Anterior cingulate cortex (tissue), 58 donors: ENCODE measurements around the gene SLC37A1.

Source experiments
- DNase-seq, 58 donors: peaks; one replicate each; lab custom pipeline; 2025; lab: John Stamatoyannopoulos, UW

Gene SLC37A1

DNA sequence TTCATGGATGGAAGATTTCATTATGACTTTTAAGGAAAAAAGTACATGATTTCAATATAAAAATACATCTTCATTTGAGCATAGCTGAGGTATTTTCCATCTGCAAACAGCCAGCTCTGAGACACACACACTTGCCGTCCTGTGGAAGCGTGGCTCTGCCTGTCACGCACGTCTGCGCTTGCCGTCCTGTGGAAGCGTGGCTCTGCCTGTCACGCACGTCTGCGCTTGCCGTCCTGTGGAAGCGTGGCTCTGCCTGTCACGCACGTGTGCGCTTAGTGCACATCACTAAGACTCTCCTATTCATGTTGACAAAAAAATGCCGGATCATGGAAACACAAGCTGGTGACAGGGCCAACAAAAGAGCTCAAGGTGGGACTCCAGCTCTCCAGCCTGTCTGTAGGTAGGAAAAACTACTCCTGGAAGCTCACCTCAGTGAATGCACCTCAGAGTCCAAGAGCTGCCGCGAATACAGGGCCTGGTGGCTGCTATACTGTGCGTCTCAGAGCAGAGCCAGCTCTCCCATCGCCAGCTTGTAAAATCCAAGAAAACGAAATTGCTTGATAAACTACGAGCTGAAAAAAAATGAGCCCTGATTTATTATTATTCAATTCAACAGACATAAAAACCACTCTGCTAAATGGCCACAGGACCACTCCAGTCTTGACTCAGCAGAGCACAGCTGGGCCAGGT lies 69.3 kb downstream of the SLC37A1 start:
- no peak for DNase-seq

DNA sequence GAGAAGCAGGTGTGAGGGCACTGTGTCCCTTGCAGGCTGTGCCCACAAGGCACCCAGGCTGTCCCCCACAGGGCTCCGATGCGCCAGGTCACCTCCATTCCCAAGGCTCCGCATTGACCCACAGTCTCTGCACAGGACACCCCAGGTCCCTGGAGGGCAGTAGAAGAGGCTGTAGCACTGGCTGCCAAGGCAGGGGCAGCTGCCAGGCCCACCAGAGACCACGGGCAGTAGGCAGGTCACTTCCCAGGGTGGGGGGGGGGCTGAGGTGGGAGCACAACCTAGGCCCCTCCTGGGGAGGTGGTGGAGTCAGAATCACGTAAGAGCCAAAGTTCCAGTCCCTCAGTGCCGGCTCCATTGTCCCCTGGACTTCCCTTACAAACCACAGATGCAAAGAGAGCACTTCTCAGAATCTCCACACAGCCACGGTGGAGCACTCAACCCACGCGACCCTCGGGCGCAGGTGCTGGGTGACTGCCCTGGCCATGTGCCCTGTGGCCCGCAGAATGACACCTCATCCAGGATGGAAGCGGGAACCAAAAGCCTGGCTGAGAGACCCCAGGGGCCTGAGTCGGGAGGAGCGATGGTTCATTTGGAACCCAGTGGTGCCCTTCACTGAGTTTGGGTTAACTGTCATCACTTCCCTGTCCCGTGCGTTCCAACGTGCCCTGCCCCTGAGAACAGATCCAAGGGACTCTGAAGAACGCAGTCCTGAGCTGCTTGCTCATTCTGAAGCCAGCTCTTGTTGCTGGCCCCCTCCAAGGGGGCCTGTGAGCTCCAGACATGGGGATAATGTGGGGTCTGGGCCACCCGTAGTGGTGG lies 70.0 kb downstream of the SLC37A1 start:
- no peak for DNase-seq

DNA sequence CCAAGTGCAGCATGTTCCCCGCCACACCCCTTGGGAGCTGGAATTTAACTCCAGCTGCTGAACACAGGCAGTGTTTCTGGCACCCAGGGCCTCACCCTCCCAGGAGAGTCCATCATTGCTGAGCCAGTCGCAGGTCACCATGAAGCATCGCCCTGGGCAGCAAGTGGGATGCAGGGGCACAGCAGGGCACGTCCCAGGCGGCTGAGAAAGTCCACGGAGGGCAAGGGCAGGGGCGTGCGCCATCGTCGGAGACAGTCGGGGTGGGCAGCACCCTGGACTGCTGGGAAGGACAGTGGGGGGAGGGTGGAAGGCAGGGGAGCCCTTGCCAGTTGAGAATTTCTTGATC lies 70.6 kb downstream of the SLC37A1 start:
- no peak for DNase-seq

DNA sequence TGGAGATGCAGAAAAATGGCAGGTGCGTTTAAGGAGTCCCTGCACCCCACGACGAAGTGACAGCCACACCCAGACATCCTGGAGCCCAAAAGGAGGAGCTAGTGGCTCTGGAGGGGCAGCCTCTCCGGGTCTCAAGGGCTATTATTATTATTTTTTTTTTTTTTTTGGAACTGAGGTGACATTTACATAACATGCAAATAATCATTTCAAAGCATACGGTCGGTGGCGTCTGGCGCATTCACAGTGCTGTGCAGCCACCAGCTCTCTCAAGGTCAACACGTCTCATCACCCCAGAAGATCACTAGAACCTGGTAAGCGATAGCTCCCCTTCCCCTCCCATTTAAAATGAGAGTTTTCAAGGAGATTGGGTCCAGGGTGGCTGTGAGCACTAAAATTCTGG lies 72.2 kb downstream of the SLC37A1 start:
- DNase-seq, result no peak

DNA sequence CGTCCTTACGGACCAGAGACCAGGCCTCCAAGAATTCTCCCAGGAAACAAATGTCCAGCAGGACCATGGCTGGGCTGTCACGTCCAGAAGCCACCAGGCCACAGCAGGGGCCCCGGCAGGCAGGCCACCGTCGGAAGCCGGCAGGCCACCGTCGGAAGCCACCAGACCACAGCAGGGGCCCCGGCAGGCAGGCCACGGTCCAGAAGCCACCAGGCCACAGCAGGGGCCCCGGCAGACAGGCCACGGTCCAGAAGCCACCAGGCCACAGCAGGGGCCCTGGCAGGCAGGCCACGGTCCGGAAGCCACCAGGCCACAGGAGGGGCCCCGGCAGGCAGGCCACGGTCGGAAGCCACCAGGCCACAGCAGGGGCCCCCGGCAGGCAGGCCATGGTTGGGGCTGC lies 72.8 kb downstream of the SLC37A1 start:
- no peak for DNase-seq

DNA sequence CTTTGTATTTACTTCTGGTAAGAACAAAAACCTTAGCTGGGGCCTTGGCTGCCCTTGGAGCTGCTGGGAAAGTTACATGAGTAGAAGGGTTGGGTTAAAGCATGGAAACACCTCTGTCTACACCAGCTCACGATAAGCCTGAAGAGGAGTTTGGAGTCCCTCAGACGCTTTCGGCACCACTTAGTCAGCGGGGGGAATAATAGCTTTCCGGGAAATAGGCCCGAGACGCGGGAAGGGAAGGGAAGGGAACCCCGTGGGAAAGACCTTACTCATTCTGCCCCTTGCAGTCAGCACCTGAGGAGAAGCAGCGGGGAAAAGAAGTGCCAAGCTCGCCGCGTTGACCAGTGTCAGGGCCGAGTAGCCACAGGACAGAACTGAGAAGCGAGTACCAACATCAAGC lies 73.4 kb downstream of the SLC37A1 start:
- no peak for DNase-seq

DNA sequence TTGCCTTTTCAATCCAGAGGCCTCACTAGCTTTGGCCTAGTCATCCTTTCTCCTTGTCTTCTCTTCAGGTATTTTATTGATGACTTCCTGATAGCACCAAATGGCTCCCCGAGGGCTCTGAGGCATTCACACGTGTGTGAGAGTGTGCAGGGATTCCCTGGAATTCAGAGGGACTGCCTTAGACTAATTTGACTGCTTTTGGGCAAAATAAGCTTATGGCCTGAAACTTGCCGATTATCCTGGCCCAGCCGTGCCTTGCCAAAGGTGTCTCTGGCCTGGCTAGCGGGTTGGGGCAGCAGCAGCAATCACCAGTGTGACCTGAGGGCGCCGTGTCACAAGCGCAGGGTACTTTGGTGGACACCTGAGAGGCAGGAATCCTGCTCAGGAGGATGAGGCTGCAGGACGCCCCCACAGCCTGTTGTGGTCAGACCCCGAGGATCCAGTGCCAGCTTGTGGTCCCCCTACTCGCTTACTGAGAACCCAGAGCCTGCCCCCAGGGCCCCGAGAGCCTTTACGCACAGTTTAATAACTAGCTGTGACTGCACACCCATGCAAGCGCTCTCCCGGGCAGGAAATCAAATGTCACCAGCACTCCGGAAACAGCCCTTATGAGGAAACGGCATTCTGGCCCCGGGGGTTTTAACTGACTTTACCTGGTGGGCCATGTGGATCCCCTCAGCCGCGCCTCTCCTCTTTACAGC lies 76.9 kb downstream of the SLC37A1 start:
- no peak for DNase-seq

DNA sequence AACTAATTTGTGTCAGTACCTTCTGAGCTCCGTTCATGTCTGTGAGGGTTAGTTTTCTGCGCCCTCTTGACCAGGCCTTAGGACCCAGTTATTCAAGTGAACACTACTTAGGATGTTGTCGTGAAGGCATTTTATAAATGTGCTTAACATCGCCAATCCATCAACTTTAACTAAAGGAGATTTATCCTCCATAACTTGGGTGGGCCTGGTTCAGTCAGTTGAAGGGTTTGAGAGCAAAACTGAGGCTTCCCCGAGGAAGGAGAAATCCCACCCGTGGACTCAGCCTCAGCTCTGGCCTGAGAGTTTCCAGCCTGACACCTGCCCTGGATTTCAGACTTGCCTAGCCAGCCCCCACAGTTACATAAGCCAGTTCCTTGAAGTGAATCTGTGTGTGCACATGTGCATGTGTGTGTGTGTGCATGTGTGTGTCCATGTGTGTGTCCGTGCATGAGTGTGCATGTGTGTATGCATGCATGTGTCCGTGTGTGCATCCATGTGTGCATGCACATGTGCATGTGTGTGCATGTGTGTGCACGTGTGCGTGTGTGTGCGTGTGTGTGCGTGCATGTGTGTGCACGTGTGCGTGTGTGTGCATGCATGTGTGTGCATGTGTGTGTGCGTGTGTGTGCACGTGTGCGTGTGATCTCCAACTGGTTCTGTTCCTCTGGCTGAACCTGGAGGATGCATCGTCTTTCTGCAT lies 77.7 kb downstream of the SLC37A1 start:
- DNase-seq, result no peak

DNA sequence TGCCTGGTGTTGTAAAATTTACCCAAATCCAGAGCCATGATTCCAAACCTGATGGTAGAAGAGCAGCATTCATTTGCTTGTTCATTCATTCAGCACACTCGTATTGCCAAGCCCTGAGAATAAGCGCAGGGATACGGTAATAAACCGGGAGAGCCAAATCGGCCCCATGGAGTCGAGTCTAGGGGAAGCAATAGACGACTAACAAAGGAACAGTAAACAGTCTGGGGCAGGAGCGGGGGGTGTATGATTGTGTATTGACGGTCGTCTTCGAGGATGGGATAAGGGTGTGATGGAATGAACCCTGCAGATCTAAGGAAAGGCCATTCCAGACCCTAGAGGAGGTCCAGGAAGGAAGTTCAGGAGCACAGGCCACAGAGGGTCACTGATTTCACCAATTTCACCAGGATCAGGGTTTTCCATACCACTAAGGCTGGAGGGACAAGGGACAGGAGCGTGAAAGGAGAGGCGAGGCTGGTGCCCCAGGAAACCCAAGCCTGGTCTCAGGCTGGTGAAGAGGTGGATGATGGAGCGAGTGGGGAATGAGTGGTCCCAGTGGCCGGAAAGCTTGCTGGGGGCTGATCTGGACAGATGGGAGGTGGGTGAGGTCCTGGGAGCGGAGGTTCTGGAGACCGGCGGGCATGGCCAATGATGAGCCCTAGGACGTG lies 78.6 kb downstream of the SLC37A1 start:
- no peak for DNase-seq

DNA sequence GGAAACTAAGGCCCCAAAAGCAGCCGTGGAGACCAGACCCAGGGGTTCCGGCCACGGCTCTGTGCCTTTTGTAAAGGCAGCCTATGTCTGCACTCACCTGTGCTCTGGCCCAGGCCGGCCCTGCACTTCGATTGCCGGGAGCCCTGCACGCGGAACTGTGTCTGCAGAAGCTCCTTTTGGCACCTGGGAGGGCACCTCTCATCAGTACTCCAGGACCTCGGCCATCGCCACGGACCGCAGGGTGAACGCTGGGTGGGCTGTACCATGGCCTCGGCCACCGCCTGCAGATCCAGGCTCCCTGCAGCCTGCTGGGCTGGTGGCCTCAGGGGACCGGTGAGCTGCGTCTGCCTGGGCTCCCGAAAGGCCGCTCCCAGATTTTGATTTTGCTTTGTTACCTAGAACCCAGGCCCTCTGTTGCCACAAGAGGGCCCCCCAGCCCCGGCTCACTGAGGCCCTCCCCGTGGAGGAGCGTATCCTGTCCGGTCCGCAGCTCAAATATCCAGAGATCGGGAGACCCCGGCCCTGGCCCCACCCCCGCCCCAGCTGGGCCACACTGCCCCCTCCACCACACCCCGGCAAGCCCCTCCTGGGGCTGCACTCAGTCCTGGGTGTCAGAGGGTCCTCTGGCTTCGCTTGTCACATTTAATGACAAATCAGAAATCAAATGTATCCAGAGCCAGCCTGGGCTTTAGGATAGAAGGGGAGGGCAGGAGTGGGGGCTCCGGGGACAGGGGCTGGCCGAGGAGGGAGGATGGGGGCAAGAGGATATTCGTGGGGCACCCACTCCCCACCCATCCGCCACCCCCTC lies 79.6 kb downstream of the SLC37A1 start:
- peak in 55 of 58 donors; percentile 9 to 80 (median 40) for DNase-seq

DNA sequence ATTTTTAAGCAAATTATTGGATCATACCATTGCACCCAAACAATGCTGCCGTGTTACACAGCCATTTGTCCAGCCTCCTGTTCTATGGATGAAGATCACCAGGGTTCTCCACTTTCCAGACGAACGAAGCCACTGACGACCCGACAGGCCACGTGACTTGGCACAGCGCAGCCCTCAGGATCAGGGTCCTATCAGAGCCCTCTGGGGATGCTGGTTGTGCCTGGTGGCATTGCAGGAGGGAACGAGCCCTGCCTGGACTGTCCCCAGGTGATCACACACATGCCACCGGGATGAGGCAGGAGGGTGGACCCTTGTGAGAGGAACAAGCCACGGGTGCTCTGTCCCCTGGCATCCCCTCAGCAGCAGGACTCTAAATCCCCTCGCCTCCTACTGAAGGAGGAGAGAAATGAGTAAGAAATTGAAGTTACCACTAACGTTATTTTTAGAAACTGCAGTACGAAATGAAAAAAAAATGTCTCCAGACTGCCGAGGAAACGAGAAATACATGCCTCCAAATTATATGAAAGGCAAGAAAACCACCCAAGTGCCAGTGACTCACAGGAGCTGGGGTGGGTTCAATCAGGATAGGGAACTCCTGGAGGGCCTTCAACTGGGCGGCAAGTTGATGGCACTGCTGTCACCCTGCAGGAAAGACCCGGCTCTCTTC lies 81.1 kb downstream of the SLC37A1 start:
- no peak for DNase-seq

DNA sequence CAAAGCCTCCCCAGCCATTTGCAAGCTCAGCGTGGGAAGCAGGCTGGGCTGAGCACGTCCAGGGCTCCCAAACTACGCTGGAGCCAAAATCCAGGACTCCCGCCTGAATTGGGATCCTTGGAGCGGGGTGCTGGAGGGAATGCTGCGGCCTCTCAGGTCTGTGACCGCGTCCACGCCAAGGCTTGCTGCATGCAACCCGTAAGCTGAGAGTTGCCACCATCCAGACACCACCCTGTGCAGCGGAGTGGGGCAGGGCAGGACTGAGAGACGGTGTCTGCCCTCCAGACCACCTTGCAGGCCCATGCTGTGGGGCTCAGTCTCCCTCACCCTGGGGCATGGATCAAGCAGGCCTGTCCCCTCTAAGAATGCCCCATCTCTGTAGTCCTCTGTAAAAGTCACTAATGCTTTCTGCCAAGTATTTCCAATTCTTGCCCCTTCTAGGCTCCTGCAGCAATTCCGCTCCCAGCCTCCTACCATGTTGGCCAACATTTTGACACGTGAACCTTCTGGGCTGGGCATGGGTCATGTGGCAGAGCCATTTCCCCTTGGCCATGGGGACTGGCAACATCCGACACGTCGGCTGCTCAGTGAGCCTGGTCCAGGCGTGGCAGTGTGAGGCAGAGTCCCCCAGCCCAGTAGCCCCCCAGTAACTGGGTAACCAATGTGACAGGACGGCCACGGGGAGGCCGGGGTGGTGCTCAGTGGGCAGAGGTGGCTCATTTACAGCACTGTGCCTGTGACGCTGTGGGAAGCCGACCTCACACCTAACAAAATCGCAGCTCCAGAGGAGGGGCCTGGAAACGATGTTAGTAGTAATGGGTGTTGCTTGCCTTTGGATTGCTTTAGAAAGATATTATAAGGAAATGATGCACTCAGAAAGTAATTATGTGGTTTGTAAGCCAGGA lies 81.9 kb downstream of the SLC37A1 start:
- no peak for DNase-seq

DNA sequence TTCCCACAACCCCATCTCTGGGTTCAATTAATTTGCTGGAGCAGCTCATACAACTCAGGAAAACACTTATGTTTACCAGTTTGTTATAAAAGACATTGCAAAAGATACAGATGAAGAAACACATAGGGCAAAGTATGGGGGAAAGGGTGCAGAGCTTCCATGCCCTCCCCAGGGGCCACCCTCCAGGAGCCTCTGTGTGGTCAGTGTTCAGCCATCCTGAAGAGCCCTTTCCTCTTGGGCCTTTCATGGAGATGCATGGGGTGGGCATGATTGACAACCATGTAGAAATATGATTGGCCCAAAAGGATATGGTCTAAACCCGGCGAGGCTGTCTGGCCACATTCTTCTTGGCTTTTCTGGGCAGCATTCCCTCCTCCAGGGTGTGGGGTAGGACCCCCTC lies 83.0 kb downstream of the SLC37A1 start:
- DNase-seq, result no peak

DNA sequence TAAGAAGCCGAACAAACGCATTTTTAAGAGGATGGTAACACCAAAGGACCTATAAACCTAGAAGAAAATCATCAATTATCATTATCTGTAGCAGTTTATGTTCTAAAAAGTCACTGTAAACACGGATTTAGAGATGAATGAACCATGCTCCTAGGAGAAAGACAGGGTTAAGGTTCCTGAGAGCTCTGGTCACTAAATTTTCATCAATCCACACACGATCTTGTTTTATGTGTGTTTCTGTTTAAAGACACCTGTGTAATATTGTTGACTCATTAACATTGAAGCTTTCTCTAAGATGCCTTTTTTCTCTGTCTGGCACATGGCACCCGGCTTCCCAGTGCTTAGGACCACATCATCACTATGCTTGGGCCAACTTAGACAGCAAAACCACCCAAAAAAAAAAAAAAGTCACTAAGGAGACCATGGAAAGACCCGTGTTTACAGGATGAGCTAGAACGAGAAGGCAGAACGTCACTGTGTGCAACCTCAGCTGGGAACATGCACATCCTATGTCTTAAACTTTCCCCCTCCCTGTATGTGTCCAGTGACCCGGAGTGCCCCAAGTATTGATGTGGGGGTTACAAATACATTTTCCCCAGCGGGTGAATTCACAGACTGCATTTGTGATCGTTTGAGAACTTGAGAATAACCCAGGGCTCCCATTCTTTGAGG lies 84.0 kb downstream of the SLC37A1 start:
- DNase-seq, result no peak

DNA sequence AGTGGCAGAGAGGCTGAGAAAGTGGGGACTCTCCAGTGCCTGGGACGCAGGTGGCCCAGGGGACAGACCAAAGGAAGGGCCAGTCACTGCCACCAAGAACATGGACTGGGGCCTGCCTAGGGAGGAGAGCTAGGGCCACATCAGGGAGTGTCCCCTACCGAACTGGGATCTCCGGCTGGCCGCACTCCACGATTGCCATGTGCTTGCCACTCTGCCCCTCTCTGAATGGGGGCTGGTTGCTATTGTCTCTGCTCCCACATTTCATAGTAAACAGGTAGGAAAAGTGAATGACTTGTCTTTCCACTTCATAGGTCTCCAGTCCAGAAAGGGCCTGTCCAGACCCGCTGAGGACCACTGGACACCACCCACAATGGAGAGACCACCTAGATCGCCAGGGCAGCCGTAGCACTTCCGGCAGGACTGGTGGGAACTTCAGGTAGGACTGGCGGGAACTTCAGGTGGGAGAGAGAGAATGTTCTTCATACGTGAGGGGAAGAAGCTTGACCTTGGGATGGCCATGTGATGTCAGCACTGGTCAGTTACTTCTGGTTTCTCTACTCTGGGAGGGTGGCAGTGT lies 84.6 kb downstream of the SLC37A1 start:
- no peak for DNase-seq

DNA sequence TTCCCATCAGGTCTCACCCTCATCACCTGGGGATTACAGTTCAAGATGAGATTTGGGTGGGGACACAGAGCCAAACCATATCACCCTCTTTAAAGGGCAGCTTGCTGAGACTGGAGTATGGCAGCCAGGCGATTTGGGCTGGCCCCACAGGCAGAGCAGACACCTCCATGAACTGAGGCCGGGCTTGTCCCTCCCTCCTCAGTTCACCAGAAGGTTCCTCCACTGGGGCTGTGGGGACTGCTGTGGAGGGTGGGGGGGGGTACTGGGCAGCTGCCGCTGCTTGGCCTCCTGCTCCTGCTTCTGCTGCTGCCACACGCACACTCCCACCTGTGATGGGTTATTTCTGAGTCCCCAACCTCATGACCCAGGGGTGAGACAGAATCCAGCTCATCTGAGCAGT lies 85.8 kb downstream of the SLC37A1 start:
- DNase-seq, result no peak

DNA sequence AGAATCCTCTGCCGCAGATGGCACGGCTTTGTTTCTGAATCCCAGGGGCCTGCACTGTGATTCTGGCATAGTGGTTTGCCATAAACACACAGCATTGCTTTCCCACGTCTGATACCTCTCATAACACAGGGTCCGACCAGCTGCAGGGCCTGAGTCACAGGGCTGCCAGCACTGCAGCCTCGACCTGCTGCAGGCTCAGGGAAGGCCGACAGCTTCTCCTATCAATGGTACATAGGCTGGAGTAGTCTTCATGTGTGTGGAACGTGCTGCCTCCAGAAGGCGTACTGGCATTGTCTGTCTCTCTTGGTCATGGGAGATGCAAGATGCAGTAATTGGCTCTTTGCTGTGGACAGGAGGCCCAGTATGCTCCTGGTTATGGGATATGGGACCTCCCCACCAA lies 86.3 kb downstream of the SLC37A1 start:
- DNase-seq, result no peak
